Small intestine (tissue), 7 donors: ENCODE results near the gene OMA1. TPM values are rescaled to one million over a fixed set of nuclear protein-coding genes. Genes with fewer than 3 reads are reported as not detected.
A peak's percentile ranks its signal among the peaks of the same experiment; 100 is the strongest.

Experiments used
- DNase-seq, 2 donors: peaks; one replicate each; pipeline versions ENCODE4 v3.0.0 to v3.0.0-alpha.2; 2013
- FAIRE-seq: peaks from 2 replicates; lab custom pipeline; 2012; peaks lifted over from hg19 to GRCh38; lab: Jason Lieb, UNC
- H3K27ac ChIP-seq, 3 donors: one replicate each; pipeline ENCODE4 v1.5.1; 2013; ENCODE audit warnings: low read length in 2 of 3, mild to moderate bottlenecking in 2 of 3, control low read depth in 1 of 3, inconsistent platforms in 1 of 3, low read depth in 1 of 3, moderate library complexity in 1 of 3
- H3K27me3 ChIP-seq, 3 donors: one replicate each; pipeline ENCODE4 v1.6.1; 2013; ENCODE audit warnings: low read length in 3 of 3, inconsistent platforms in 1 of 3; ENCODE audit not compliant: control insufficient read depth in 3 of 3, insufficient read depth in 3 of 3
- H3K36me3 ChIP-seq, 3 donors: one replicate each; pipeline ENCODE4 v1.6.1; 2013; ENCODE audit warnings: low read length in 3 of 3, inconsistent platforms in 1 of 3, low read depth in 1 of 3, mild to moderate bottlenecking in 1 of 3, moderate library complexity in 1 of 3; ENCODE audit not compliant: control insufficient read depth in 3 of 3, insufficient read depth in 2 of 3
- H3K4me1 ChIP-seq, 3 donors: one replicate each; pipeline ENCODE4 v1.6.1; 2013; ENCODE audit warnings: low read length in 2 of 3, inconsistent platforms in 1 of 3, low read depth in 1 of 3, mild to moderate bottlenecking in 1 of 3, moderate library complexity in 1 of 3; ENCODE audit not compliant: control insufficient read depth in 3 of 3, insufficient read depth in 2 of 3
- H3K4me3 ChIP-seq, 3 donors: one replicate each; pipeline ENCODE4 v1.5.1; 2013; ENCODE audit warnings: low read length in 3 of 3, control low read depth in 1 of 3, inconsistent platforms in 1 of 3, low read depth in 1 of 3, mild to moderate bottlenecking in 1 of 3, moderate library complexity in 1 of 3
- H3K9me3 ChIP-seq, 2 donors: one replicate each; pipeline ENCODE4 v1.6.1; 2013; ENCODE audit warnings: low read depth in 1 of 2, low read length in 1 of 2; ENCODE audit not compliant: control insufficient read depth in 2 of 2, insufficient read depth in 1 of 2
- WGBS, 3 donors: extraction: QIAGEN DNeasy Blood & Tissue Kit; methylation state at CpG; one replicate each; pipeline ENCODE4 v1.1.7; 2013; 5-methylcytosine and 5-hydroxymethylcytosine counted together
- polyA plus RNA-seq, 4 donors: library from polyadenylated mRNA; stranded (reverse) in 3 of 4; unstranded in 1 of 4; fragments of 200-250 nt in 3 of 4; fragments of 120-200 nt in 1 of 4; gene quantifications; one replicate each; pipeline versions ENCODE4 v1.2.1 to v1.2.3, GENCODE V29; 2013
- donor health status: healthy with polysubstance abuse.
- donor health status: control.
- donor health status: control.
- donor health status: Bipolar disorder and iron deficiency.
- donor health status: healthy.

Gene OMA1
- polyA plus RNA-seq, 4 donors, result 7.3 to 39.9 (median 12.3) TPM

DNA sequence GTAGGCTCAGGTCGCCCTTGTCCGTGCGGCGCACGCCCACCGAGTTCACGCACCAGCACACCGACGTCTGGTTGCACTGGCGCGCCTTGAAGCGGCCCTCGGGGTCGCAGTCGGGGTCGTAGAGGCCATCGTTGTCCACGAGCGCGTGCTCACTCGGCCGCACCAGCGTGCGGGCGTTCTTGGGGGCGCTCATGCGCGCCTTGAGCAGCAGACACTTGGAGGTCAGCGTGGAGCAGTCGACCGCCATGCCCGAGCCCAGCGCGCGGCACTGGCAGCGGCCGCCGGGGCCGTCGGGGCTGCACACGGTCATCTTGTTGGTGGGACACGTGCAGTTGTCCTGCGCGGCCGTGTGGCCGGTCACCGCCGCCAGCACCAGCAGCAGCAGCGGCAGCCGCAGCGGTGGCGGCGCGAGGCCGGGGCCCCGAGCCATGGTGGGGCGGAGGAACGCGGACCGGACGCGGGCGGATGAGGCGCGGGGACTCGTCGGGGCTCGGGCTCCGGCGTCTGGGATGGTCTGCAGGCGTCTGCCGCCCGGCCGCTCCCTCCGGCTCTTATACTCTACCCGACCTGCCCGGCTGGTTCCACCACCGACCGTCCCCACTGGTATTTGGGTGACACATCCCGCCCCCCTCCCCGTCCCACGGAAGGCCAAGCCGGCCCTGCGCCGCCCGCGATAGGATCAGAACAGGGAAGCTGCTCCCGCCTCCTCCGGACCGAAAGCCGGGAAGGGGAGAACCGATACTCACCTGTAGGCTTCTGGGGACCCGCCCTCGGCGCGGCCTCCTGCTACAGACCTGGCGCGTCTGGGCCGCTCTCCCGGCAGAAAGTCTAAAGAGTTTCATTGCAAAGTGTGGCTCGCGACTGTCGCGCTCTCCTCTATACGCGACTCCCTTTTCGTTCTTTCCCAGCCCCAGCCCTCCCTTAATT is 30.5 kb upstream of the OMA1 start, which contains the start of gene TACSTD2:
TACSTD2 (minus strand) TSS at position 526 of the 927 bp plus-strand sequence; CDS start at position 430, 96 bp downstream.
- WGBS, 3 donors, result 7 to 8% (median 8%) methylated on average over 69 to 107 of the region's 107 CpGs
- H3K4me1 ChIP-seq, result peaks cover 0 to 5% (median 0%) of the 10 kb centered on the region in 3 donors
- H3K4me3 ChIP-seq, result peak within 1 kb of the TSS; percentile 34 to 39 (median 35)
- H3K27me3 ChIP-seq, result peaks cover 0 to 28% (median 22%) of the 10 kb centered on the region in 3 donors
- DNase-seq (peak; percentile 49 to 79), FAIRE-seq (no peak)
- no peaks in the 10 kb centered on the region for H3K9me3 ChIP-seq
- H3K36me3 ChIP-seq, result no peaks in the 10 kb centered on the region
- H3K27ac ChIP-seq, result no peak within 1 kb of the TSS

DNA sequence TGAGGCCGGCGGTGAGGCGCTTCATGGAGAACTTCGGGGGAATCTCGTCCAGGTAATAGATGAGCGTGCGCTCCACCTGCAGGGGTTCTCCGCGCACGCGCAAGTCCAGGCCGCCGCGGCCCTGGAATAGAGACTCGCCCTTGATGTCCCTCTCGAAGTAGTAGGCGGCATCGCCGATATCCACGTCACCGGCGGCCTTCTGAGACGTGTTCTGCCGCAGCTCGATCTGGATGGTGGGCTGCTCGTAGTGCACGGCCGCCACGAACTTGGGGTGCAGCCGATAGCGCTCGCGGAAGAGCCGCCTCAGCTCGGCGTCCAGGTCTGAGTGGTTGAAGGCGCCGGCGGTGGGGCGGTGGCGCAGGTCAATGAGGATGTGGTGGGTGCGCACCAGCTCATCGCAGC is 29.8 kb upstream of the OMA1 start:
- FAIRE-seq (no peak), DNase-seq (peak in 1 of 2 donors; percentile 61)
- peaks cover 0 to 5% (median 0%) of the 10 kb centered on the region in 3 donors for H3K4me1 ChIP-seq
- peaks cover 0 to 28% (median 22%) of the 10 kb centered on the region in 3 donors for H3K27me3 ChIP-seq
- no peak overlapping the region for H3K27ac ChIP-seq
- WGBS, 3 donors, result 5 to 14% (median 11%) methylated on average over 32 to 43 of the region's 43 CpGs
- H3K4me3 ChIP-seq, result peak overlapping the region; percentile 23 to 39 (median 35)
- H3K9me3 ChIP-seq, result no peaks in the 10 kb centered on the region
- H3K36me3 ChIP-seq, result no peaks in the 10 kb centered on the region

GRCh38 chr1:58575551-58576324 is 29.2 kb upstream of the OMA1 start:
- WGBS, 3 donors, result 46 to 71% (median 62%) methylated on average over 32 of the region's 32 CpGs
- DNase-seq (no peak), FAIRE-seq (no peak)
- no peaks in the 10 kb centered on the region for H3K36me3 ChIP-seq
- no peaks in the 10 kb centered on the region for H3K9me3 ChIP-seq
- H3K4me1 ChIP-seq, result peaks cover 0 to 5% (median 0%) of the 10 kb centered on the region in 3 donors
- peak overlapping the region in 2 of 3 donors; percentile 23 to 35 for H3K4me3 ChIP-seq
- H3K27me3 ChIP-seq, result peaks cover 0 to 28% (median 22%) of the 10 kb centered on the region in 3 donors
- no peak overlapping the region for H3K27ac ChIP-seq

DNA sequence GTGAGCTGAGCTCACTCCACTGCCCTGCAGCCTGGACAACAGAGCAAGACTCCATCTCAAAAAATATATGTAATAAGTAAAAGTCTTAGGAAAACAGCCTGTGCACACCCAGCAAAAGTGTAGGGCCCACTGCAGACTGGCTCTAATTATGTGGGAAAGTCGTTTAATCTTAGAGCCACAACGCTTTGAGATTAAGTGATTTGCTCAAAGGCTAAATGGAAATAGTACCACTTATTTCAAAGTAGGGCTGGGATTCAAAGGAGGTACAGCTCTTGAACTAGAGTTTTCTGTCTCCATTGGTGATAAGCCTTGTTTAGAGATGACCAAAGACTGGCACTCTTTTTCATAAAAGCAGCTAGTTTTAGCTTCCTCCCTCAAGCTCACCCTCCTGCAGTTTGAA is 28.3 kb upstream of the OMA1 start:
- Histone ChIP-seq H3K4me3 (no peak overlapping the region), H3K4me1 (peaks cover 0 to 5% (median 0%) of the 10 kb centered on the region in 3 donors), H3K9me3 (no peaks in the 10 kb centered on the region), H3K27me3 (peaks cover 0 to 28% (median 19%) of the 10 kb centered on the region in 3 donors), H3K27ac (no peak overlapping the region), H3K36me3 (no peaks in the 10 kb centered on the region)
- no peak for DNase-seq
- no peak for FAIRE-seq
- 80 to 90% (median 88%) methylated on average over 2 of the region's 2 CpGs for WGBS, 3 donors

DNA sequence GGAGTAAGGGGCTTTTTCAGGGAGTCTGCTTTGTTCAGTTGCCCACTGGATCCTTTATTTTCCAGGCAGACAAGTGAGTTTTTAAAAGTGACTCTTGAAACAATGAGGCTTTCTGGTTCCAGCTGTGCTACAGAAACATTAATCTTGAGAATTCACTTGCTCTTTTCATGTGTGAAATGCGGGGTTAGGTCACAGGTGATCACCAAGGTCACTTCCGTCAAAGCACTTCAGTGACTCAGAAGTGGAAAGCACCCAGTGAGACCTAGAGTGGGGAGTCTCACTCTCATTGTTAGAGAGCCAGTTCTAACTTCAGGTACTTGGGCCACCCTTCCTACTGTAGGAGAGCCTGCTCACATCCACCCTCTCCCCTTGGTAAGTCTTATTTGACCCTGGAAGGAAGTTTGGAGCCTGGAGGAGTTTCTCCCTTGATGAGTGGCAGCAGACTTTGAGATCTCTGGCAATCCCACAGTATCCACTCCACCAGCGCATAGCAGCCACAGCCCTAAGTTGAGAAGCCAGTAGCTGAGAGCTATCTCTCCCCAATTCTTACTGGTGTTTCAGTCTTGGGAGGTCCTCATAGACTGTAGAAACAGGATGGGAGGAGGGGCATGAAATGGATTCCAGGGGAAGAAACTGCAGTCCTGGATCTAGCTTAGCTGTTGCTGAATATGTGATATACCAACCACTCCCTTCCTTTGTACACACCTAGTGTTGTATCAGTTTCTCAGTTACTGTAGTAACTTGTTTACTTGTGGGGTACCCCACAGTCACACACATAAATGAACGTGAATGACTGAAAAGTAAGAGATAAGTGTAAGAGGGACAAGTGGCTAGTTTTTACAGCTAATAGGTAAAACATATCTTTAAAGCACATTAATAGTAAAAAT is 27.4 kb upstream of the OMA1 start:
- H3K4me3 ChIP-seq, result no peak overlapping the region
- no peak for DNase-seq
- FAIRE-seq, result no peak

GRCh38 chr1:58573138-58573537 is 26.6 kb upstream of the OMA1 start:
- 54 to 58% (median 57%) methylated on average over 2 of the region's 2 CpGs for WGBS, 3 donors
- H3K4me3 ChIP-seq, result no peak overlapping the region
- no peak overlapping the region for H3K27ac ChIP-seq
- H3K36me3 ChIP-seq, result no peaks in the 10 kb centered on the region
- FAIRE-seq (no peak), DNase-seq (no peak)
- peaks cover 0 to 28% (median 19%) of the 10 kb centered on the region in 3 donors for H3K27me3 ChIP-seq
- H3K4me1 ChIP-seq, result peaks cover 0 to 5% (median 0%) of the 10 kb centered on the region in 3 donors
- H3K9me3 ChIP-seq, result no peaks in the 10 kb centered on the region

More for the DNA sequence above, 27.4 kb upstream of the OMA1 start:
- H3K36me3 ChIP-seq, result no peaks in the 10 kb centered on the region
- H3K9me3 ChIP-seq, result no peaks in the 10 kb centered on the region
- no peak overlapping the region for H3K27ac ChIP-seq
- H3K4me1 ChIP-seq, result peaks cover 0 to 5% (median 0%) of the 10 kb centered on the region in 3 donors
- 44 to 64% (median 50%) methylated on average over 4 of the region's 4 CpGs for WGBS, 3 donors
- H3K27me3 ChIP-seq, result peaks cover 0 to 28% (median 19%) of the 10 kb centered on the region in 3 donors

- Histone ChIP-seq H3K27ac (no peak overlapping the region), H3K9me3 (no peaks in the 10 kb centered on the region), H3K27me3 (peaks cover 0 to 25% (median 19%) of the 10 kb centered on the region in 3 donors), H3K4me1 (peaks cover 0 to 5% (median 0%) of the 10 kb centered on the region in 3 donors), H3K4me3 (no peak overlapping the region), H3K36me3 (no peaks in the 10 kb centered on the region)
- DNase-seq, result peak in 1 of 2 donors; percentile 43
- no peak for FAIRE-seq
- 39 to 63% (median 46%) methylated on average over 2 of the region's 2 CpGs for WGBS, 3 donors
These were observed 26.2 kb upstream of the OMA1 start for GRCh38 chr1:58572690-58573089.
